Activated naive CD4-positive, alpha-beta T cell treated with anti-CD3 and anti-CD28 coated beads, Interleukin-2, amount 50 U/mL, for 72 hours (primary cell): ENCODE results near the gene MYH7. TPM values are rescaled to one million over a fixed set of nuclear protein-coding genes. Genes with fewer than 3 reads are reported as not detected.
"Not testable (repeated sequence)": the region's sequence is repeated elsewhere in the genome, so short reads cannot be mapped to it uniquely, and the experiment has no call there.

ENCODE experiments used
- ATAC-seq, 2 donors: fragments of 150-1000 bp; cut with Tn5 transposase; 2 replicates each; pipeline ENCODE4 v1.10.0; 2021; ENCODE audit warnings: mild to moderate bottlenecking in 2 of 2, moderate library complexity in 2 of 2
- DNase-seq, 2 donors: peaks; one replicate each; pipeline ENCODE4 v3.0.0; 2021 to 2022; ENCODE audit warnings: low spot score in 2 of 2
- H3K27ac Mint-ChIP-seq, 2 donors: one replicate each; pipeline ENCODE4 v1.8.0; 2022; ENCODE audit warnings: mild to moderate bottlenecking in 2 of 2, mixed read lengths in 2 of 2
- H3K36me3 Mint-ChIP-seq, 2 donors: one replicate each; pipeline ENCODE4 v1.8.0; 2022; ENCODE audit warnings: mixed read lengths in 2 of 2
- H3K9me3 Mint-ChIP-seq, 2 donors: one replicate each; pipeline ENCODE4 v1.8.0; 2022; ENCODE audit warnings: mixed read lengths in 2 of 2
- total RNA-seq, 2 donors: library from RNA; stranded (reverse); gene quantifications; one replicate each; pipeline ENCODE4 v1.2.3, GENCODE V29; 2022

MYH7 gene
- total RNA-seq, 2 donors from 2014 or later, result not detected

- no peak for ATAC-seq
Measured at GRCh38 chr14:23405516-23406025, 29.9 kb downstream of the MYH7 start.

GRCh38 chr14:23405096-23405495 lies 30.4 kb downstream of the MYH7 start:
- DNase-seq, result no peak
- no peaks in the 10 kb centered on the region for H3K9me3 Mint-ChIP-seq
- ATAC-seq, result no peak
- no peak overlapping the region for H3K27ac Mint-ChIP-seq
- H3K36me3 Mint-ChIP-seq, result no peaks in the 10 kb centered on the region

More at GRCh38 chr14:23405516-23406025, 29.9 kb downstream of the MYH7 start:
- Mint-ChIP-seq H3K9me3 (no peaks in the 10 kb centered on the region), H3K27ac (no peak overlapping the region), H3K36me3 (no peaks in the 10 kb centered on the region)
- DNase-seq, result no peak

GRCh38 chr14:23404331-23404900 lies 31.0 kb downstream of the MYH7 start:
- Mint-ChIP-seq H3K9me3 (no peaks in the 10 kb centered on the region), H3K36me3 (no peaks in the 10 kb centered on the region), H3K27ac (no peak overlapping the region)
- no peak for DNase-seq
- no peak for ATAC-seq

GRCh38 chr14:23403908-23404307 lies 31.6 kb downstream of the MYH7 start:
- ATAC-seq (no peak), DNase-seq (no peak)
- H3K27ac Mint-ChIP-seq, result no peak overlapping the region
- H3K9me3 Mint-ChIP-seq, result no peaks in the 10 kb centered on the region
- H3K36me3 Mint-ChIP-seq, result no peaks in the 10 kb centered on the region

- H3K36me3 Mint-ChIP-seq, result no peaks in the 10 kb centered on the region
- no peaks in the 10 kb centered on the region for H3K9me3 Mint-ChIP-seq
- peak overlapping the region in 1 of 2 donors; percentile 1 for H3K27ac Mint-ChIP-seq
- no peak for ATAC-seq
- no peak for DNase-seq
Measured at GRCh38 chr14:23403139-23403438, 32.4 kb downstream of the MYH7 start.

GRCh38 chr14:23402296-23403138 lies 32.9 kb downstream of the MYH7 start:
- Mint-ChIP-seq H3K36me3 (no peaks in the 10 kb centered on the region), H3K27ac (peak overlapping the region in 1 of 2 donors; percentile 1)
- no peak for DNase-seq

GRCh38 chr14:23401291-23401690 lies 34.2 kb downstream of the MYH7 start:
- no peaks in the 10 kb centered on the region for H3K9me3 Mint-ChIP-seq
- no peaks in the 10 kb centered on the region for H3K36me3 Mint-ChIP-seq
- no peak for ATAC-seq
- DNase-seq, result no peak
- H3K27ac Mint-ChIP-seq, result peak overlapping the region in 1 of 2 donors; percentile 17

More at GRCh38 chr14:23402296-23403138, 32.9 kb downstream of the MYH7 start:
- no peaks in the 10 kb centered on the region for H3K9me3 Mint-ChIP-seq
- ATAC-seq, result no peak

GRCh38 chr14:23400496-23401149 lies 34.8 kb downstream of the MYH7 start:
- not testable (repeated sequence) for H3K36me3 Mint-ChIP-seq, ATAC-seq, H3K27ac Mint-ChIP-seq

GRCh38 chr14:23399591-23399990 lies 35.9 kb downstream of the MYH7 start:
- DNase-seq (no peak), ATAC-seq (no peak)
- H3K27ac Mint-ChIP-seq, result peak overlapping the region in 1 of 2 donors; percentile 1
- H3K36me3 Mint-ChIP-seq, result no peaks in the 10 kb centered on the region
- H3K9me3 Mint-ChIP-seq, result no peaks in the 10 kb centered on the region

More at GRCh38 chr14:23400496-23401149, 34.8 kb downstream of the MYH7 start:
- not testable (repeated sequence) for DNase-seq, H3K9me3 Mint-ChIP-seq

GRCh38 chr14:23399136-23399535 lies 36.3 kb downstream of the MYH7 start:
- Mint-ChIP-seq H3K27ac (no peak overlapping the region), H3K36me3 (no peaks in the 10 kb centered on the region), H3K9me3 (no peaks in the 10 kb centered on the region)
- ATAC-seq (no peak), DNase-seq (no peak)

GRCh38 chr14:23398348-23398747 lies 37.1 kb downstream of the MYH7 start:
- ATAC-seq, result no peak
- no peak for DNase-seq
- no peak overlapping the region for H3K27ac Mint-ChIP-seq
- no peaks in the 10 kb centered on the region for H3K9me3 Mint-ChIP-seq
- H3K36me3 Mint-ChIP-seq, result no peaks in the 10 kb centered on the region

- Mint-ChIP-seq H3K36me3 (no peaks in the 10 kb centered on the region), H3K9me3 (no peaks in the 10 kb centered on the region), H3K27ac (no peak overlapping the region)
- ATAC-seq (no peak), DNase-seq (no peak)
Measured at GRCh38 chr14:23396781-23397407, 38.6 kb downstream of the MYH7 start.

GRCh38 chr14:23396126-23396525 lies 39.3 kb downstream of the MYH7 start:
- no peak for DNase-seq
- Mint-ChIP-seq H3K27ac (no peak overlapping the region), H3K36me3 (no peaks in the 10 kb centered on the region), H3K9me3 (no peaks in the 10 kb centered on the region)
- ATAC-seq, result no peak

- DNase-seq (no peak), ATAC-seq (no peak)
- no peaks in the 10 kb centered on the region for H3K36me3 Mint-ChIP-seq
- H3K27ac Mint-ChIP-seq, result no peak overlapping the region
- H3K9me3 Mint-ChIP-seq, result no peaks in the 10 kb centered on the region
Measured at GRCh38 chr14:23392613-23393012, 42.8 kb downstream of the MYH7 start.

GRCh38 chr14:23389871-23390270 lies 45.6 kb downstream of the MYH7 start:
- not testable (repeated sequence) for H3K9me3 Mint-ChIP-seq, DNase-seq, H3K36me3 Mint-ChIP-seq, H3K27ac Mint-ChIP-seq, ATAC-seq

GRCh38 chr14:23389396-23389795 lies 46.1 kb downstream of the MYH7 start:
- no peak overlapping the region for H3K27ac Mint-ChIP-seq
- no peaks in the 10 kb centered on the region for H3K36me3 Mint-ChIP-seq
- H3K9me3 Mint-ChIP-seq, result no peaks in the 10 kb centered on the region
- no peak for DNase-seq
- no peak for ATAC-seq

GRCh38 chr14:23388996-23389395 lies 46.5 kb downstream of the MYH7 start:
- DNase-seq (no peak), ATAC-seq (no peak)
- peak overlapping the region in 1 of 2 donors; percentile 46 for H3K27ac Mint-ChIP-seq
- no peaks in the 10 kb centered on the region for H3K36me3 Mint-ChIP-seq
- no peaks in the 10 kb centered on the region for H3K9me3 Mint-ChIP-seq
